ENCODE measurements around the gene NPBWR2. TPM values are rescaled to one million over a fixed set of nuclear protein-coding genes. Genes with fewer than 3 reads are reported as not detected.

NPBWR2 gene
- polyA plus RNA-seq, 3 donors, result not detected

DNA sequence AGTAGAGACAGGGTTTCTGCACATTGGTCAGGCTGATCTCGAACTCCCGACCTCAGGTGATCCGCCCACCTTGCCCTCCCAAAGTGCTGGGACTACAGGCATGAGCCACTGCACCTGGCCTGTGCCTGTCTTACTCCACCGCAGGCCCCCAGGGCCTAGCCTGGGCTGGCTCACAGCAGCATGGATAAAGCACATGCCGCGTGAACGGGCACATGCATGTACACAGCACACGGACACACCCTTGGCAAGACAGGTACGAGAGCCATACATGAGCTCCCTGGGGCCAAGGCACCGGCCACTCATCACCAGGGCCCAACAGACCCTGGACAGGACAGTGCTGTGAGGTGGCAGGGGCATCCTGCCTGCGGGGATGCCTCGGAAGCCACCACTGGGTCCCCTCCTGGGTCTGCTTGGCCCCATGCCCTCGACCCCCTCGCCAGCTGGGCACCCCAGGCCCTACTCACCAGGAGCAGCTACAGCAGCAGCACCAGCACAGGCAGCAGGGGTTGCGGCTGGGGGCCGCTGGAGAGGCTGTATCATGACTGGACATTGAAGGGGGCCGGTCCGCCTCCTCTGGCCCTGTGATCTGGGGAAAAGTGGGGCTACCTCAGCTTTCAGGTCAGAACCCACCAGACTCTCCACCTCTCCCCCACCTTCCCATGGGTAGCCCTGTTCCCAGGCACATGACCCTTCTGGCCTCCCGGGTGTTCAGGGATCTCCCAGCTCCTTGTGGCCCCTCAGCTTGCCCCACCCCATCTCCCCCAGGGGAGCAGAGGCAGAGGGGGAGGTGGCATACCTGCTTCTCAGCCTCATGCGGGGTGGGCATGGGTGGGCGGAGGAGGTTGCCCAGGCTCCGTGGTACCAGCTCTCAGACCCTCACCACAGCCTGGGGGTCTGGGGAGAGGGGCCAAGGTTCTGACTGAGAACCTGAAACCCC lies 31.0 kb downstream of the NPBWR2 start:
- Histone ChIP-seq H3K4me3 (replicated peaks in 1 of 3; ENCODE audit: low read depth in 2 of 3, low read length in 3 of 3) (peak overlapping the region; percentile 78 to 100 (median 84)), H3K36me3 (replicated peaks in 1 of 2; ENCODE audit: control insufficient read depth in 1 of 2, insufficient read depth in 2 of 2, low read length in 2 of 2) (peaks cover 43 to 46% of the 10 kb centered on the region in 2 donors), H2AFZ (ENCODE audit: insufficient read depth, low read depth, low read length, poor library complexity, severe bottlenecking) (no peak overlapping the region), H3K9me3 (replicated peaks in 1 of 2; ENCODE audit: control insufficient read depth in 1 of 2, insufficient read depth in 1 of 2, low read length in 2 of 2) (no peaks in the 10 kb centered on the region), H3K79me2 (ENCODE audit: insufficient read depth, low read length) (peaks cover 74% of the 10 kb centered on the region), H3K9ac (ENCODE audit: insufficient read depth, low read length, poor library complexity, severe bottlenecking) (peak overlapping the region; percentile 88), H3K27me3 (ENCODE audit: control insufficient read depth in 2 of 2, insufficient read depth in 2 of 2, low read length in 2 of 2) (no peaks in the 10 kb centered on the region), H4K20me1 (ENCODE audit: insufficient read depth, low read length) (peaks cover 94% of the 10 kb centered on the region), H3K4me2 (replicated peaks; ENCODE audit: extremely low read depth, low read length, poor library complexity, severe bottlenecking) (peak overlapping the region; percentile 92), H3K4me1 (ENCODE audit: control insufficient read depth in 1 of 2, insufficient read depth in 2 of 2, low read length in 2 of 2) (peaks cover 29 to 55% of the 10 kb centered on the region in 2 donors), H3K27ac (ENCODE audit: low read depth in 1 of 2, low read length in 2 of 2) (peak overlapping the region; percentile 81 to 86)
- peak overlapping the region; percentile 62 to 94 (median 89) for H3K27ac Mint-ChIP-seq
- peaks cover 0 to 3% (median 0%) of the 10 kb centered on the region in 3 donors for H3K27me3 Mint-ChIP-seq (ENCODE audit: low read depth in 3 of 3)
- intact Hi-C loops (cut with micrococcal nuclease), result no loop called here
- WGBS (ENCODE audit: insufficient coverage), result 85% methylated on average over 14 of the region's 22 CpGs
- peak overlapping the region; percentile 95 to 97 for H3K4me3 Mint-ChIP-seq
- TF ChIP-seq, protein P1, sequence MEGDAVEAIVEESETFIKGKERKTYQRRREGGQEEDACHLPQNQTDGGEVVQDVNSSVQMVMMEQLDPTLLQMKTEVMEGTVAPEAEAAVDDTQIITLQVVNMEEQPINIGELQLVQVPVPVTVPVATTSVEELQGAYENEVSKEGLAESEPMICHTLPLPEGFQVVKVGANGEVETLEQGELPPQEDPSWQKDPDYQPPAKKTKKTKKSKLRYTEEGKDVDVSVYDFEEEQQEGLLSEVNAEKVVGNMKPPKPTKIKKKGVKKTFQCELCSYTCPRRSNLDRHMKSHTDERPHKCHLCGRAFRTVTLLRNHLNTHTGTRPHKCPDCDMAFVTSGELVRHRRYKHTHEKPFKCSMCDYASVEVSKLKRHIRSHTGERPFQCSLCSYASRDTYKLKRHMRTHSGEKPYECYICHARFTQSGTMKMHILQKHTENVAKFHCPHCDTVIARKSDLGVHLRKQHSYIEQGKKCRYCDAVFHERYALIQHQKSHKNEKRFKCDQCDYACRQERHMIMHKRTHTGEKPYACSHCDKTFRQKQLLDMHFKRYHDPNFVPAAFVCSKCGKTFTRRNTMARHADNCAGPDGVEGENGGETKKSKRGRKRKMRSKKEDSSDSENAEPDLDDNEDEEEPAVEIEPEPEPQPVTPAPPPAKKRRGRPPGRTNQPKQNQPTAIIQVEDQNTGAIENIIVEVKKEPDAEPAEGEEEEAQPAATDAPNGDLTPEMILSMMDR (IDR thresholded peaks at IDR 0.05), result no peak
- H3K4me1 Mint-ChIP-seq, result peaks cover 41% of the 10 kb centered on the region
- H3K9me3 Mint-ChIP-seq, result no peaks in the 10 kb centered on the region
- no peak for DNase-seq
- peaks cover 32 to 51% of the 10 kb centered on the region in 2 donors for H3K36me3 Mint-ChIP-seq

DNA sequence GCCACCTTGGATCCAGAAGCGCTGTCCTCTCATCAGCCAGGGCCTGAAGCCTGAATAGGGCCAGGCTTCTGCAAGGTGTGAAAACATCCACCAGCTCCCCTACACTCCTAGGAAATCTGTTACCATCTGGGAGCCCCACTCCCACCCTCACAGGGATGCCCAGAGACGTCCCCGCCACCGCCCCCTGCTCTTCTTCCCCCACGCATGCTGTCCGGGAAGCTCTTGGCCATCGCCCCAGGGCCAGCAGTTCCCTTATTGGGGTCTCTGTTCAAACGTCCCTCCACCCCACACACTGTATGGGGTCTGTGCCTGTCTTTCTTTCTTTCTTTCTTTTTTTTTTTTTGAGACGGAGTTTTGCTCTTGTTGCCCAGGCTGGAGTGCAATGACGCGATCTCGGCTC lies 31.8 kb downstream of the NPBWR2 start:
- Histone ChIP-seq H3K4me3 (replicated peaks in 1 of 3; ENCODE audit: low read depth in 2 of 3, low read length in 3 of 3) (no peak overlapping the region), H3K9ac (ENCODE audit: insufficient read depth, low read length, poor library complexity, severe bottlenecking) (no peak overlapping the region), H2AFZ (ENCODE audit: insufficient read depth, low read depth, low read length, poor library complexity, severe bottlenecking) (no peak overlapping the region), H3K36me3 (replicated peaks in 1 of 2; ENCODE audit: control insufficient read depth in 1 of 2, insufficient read depth in 2 of 2, low read length in 2 of 2) (peaks cover 43 to 46% of the 10 kb centered on the region in 2 donors), H3K27ac (ENCODE audit: low read depth in 1 of 2, low read length in 2 of 2) (peak overlapping the region; percentile 2 to 48), H3K9me3 (replicated peaks in 1 of 2; ENCODE audit: control insufficient read depth in 1 of 2, insufficient read depth in 1 of 2, low read length in 2 of 2) (no peaks in the 10 kb centered on the region), H3K79me2 (ENCODE audit: insufficient read depth, low read length) (peaks cover 66% of the 10 kb centered on the region), H4K20me1 (ENCODE audit: insufficient read depth, low read length) (peaks cover 94% of the 10 kb centered on the region), H3K4me1 (ENCODE audit: control insufficient read depth in 1 of 2, insufficient read depth in 2 of 2, low read length in 2 of 2) (peaks cover 22 to 47% of the 10 kb centered on the region in 2 donors), H3K4me2 (replicated peaks; ENCODE audit: extremely low read depth, low read length, poor library complexity, severe bottlenecking) (peak overlapping the region; percentile 44), H3K27me3 (ENCODE audit: control insufficient read depth in 2 of 2, insufficient read depth in 2 of 2, low read length in 2 of 2) (no peaks in the 10 kb centered on the region)
- intact Hi-C loops (cut with micrococcal nuclease), result no loop called here
- no peak for DNase-seq
- TF ChIP-seq, protein P1 (IDR thresholded peaks at IDR 0.05), result no peak
- Mint-ChIP-seq H3K9me3 (no peaks in the 10 kb centered on the region), H3K36me3 (peaks cover 32 to 51% of the 10 kb centered on the region in 2 donors), H3K4me3 (peak overlapping the region; percentile 6 to 97), H3K4me1 (peaks cover 34% of the 10 kb centered on the region), H3K27me3 (ENCODE audit: low read depth in 3 of 3) (peaks cover 0 to 3% (median 0%) of the 10 kb centered on the region in 3 donors), H3K27ac (peak overlapping the region in 5 of 7 donors; percentile 50 to 82 (median 70))
- WGBS (ENCODE audit: insufficient coverage), result 76% methylated on average over 7 of the region's 12 CpGs
